Testis (tissue), 2 donors: ENCODE data around the gene RYR1.

Source experiments
- CTCF ChIP-seq, 3 experiments: fragments of 450-650 bp in 2 of 3; fragments of 200-600 bp in 1 of 3; sonication (generic) in 1 of 3; IDR thresholded peaks; one replicate each; pipeline ENCODE4 v1.5.1; 2016 to 2019; ENCODE audit warnings: antibody characterized with exemption in 3 of 3, mild to moderate bottlenecking in 2 of 3, moderate library complexity in 1 of 3
- POLR2A ChIP-seq: fragments of 450-650 bp; IDR thresholded peaks from one replicate; pipeline ENCODE4 v1.6.1; 2017; ENCODE audit warnings: antibody characterized with exemption, mild to moderate bottlenecking, moderate library complexity

- TF ChIP-seq POLR2A: no peak
- TF ChIP-seq CTCF (IDR thresholded peaks at IDR 0.05): no peak
Measured at GRCh38 chr19:38440592-38440991, 7.1 kb downstream of the RYR1 start.
